Measurements from ENCODE around the gene ATF5.
A peak's percentile ranks its signal among the peaks of the same experiment; 100 is the strongest.
"Not testable (repeated sequence)": the region's sequence is repeated elsewhere in the genome, so short reads cannot be mapped to it uniquely, and the experiment has no call there.

Gene ATF5

GRCh38 chr19:49924004-49924880 is 4.8 kb upstream of the ATF5 start:
- DNase-seq, result no peak

GRCh38 chr19:49924881-49925210 is 4.2 kb upstream of the ATF5 start:
- not testable (repeated sequence) for DNase-seq

GRCh38 chr19:49925486-49925885 is 3.5 kb upstream of the ATF5 start:
- no peak for DNase-seq

GRCh38 chr19:49926515-49926914 is 2.5 kb upstream of the ATF5 start:
- no peak for DNase-seq

- DNase-seq, result no peak
These were observed 1.3 kb upstream of the ATF5 start for GRCh38 chr19:49927526-49928264.

GRCh38 chr19:49929611-49930482 is 842 bp downstream of the ATF5 start:
- peak; percentile 98 for DNase-seq

GRCh38 chr19:49930483-49931011 is 1.5 kb downstream of the ATF5 start:
- DNase-seq, result peak; percentile 44

GRCh38 chr19:49931293-49932040 is 2.5 kb downstream of the ATF5 start:
- DNase-seq, result no peak

- DNase-seq, result no peak
These were observed 3.0 kb downstream of the ATF5 start for GRCh38 chr19:49932041-49932451.

- no peak for DNase-seq
These were observed 3.7 kb downstream of the ATF5 start for GRCh38 chr19:49932731-49933131.

- no peak for DNase-seq
These were observed 4.6 kb downstream of the ATF5 start for GRCh38 chr19:49933643-49934042.

- DNase-seq, result no peak
These were observed 7.5 kb downstream of the ATF5 start for GRCh38 chr19:49936549-49936948.

- peak; percentile 73 for DNase-seq
These were observed 8.9 kb downstream of the ATF5 start for GRCh38 chr19:49937750-49938381.

GRCh38 chr19:49938662-49939061 is 9.7 kb downstream of the ATF5 start:
- no peak for DNase-seq

- DNase-seq, result no peak
These were observed 10.9 kb downstream of the ATF5 start for GRCh38 chr19:49939721-49940481.

GRCh38 chr19:49940482-49940791 is 11.4 kb downstream of the ATF5 start:
- DNase-seq, result no peak

- not testable (repeated sequence) for DNase-seq
These were observed 15.6 kb downstream of the ATF5 start for GRCh38 chr19:49944567-49944966.

- no peak for DNase-seq
These were observed 17.4 kb downstream of the ATF5 start for GRCh38 chr19:49946415-49946814.

- no peak for DNase-seq
These were observed 21.0 kb downstream of the ATF5 start for GRCh38 chr19:49949742-49950589.

GRCh38 chr19:49950590-49950948 is 21.6 kb downstream of the ATF5 start:
- no peak for DNase-seq
